NCI-H2227 (cell line): Measurements from ENCODE around the gene ST6GALNAC2.
"Not testable (repeated sequence)": the region's sequence is repeated elsewhere in the genome, so short reads cannot be mapped to it uniquely, and the experiment has no call there.

ENCODE experiments used
- DNase-seq: peaks from one replicate; lab custom pipeline; 2025; ENCODE audit not compliant: unreplicated experiment; lab: John Stamatoyannopoulos, UW

ST6GALNAC2 gene

DNA sequence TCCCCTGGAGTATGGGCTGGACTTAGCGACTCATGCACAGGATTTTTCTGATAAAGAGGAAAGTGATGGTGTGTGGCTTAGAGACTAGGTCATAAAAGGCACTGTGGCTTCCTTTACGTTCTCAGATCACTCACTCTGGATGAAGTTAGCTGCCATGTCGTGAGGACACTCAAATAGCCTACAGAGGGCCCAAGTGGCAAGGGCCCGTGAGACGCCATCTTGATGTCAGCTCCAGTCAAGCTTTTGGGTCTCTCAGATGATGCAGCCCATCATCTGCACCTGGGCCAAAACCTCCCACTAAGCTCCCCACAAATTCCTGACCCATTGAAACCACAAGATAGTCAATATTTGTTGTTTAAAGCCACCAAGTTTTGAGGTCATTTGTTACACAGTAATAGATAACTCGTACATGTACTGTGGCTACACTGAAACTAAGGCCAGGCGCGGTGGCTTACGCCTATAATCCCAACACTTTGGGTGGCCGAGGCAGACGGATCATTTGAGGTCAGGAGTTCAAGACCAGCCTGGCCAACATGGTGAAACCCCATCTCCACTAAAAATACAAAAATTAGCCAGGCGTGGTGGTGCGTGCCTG, 14.7 kb downstream of the ST6GALNAC2 start:
- DNase-seq: no peak

DNA sequence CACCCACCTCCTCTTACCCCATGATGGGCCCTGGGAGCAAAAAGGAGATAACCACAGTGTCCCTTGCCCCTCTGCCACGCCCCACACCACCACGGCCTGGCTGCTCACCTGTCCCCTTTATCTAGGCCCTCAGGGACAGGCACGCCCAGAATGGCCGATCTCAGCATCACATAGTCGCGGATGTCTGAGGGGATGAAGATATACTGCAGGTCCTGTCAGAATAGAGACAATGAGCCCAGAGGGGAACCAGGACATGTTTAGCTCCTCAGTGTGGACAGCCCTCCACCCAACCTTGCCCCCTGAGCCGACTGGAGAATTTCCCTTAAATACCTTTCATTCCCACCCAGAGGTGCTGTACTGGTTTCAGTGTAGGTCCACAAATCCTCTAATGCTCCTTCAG, 15.2 kb downstream of the ST6GALNAC2 start:
- DNase-seq: no peak

DNA sequence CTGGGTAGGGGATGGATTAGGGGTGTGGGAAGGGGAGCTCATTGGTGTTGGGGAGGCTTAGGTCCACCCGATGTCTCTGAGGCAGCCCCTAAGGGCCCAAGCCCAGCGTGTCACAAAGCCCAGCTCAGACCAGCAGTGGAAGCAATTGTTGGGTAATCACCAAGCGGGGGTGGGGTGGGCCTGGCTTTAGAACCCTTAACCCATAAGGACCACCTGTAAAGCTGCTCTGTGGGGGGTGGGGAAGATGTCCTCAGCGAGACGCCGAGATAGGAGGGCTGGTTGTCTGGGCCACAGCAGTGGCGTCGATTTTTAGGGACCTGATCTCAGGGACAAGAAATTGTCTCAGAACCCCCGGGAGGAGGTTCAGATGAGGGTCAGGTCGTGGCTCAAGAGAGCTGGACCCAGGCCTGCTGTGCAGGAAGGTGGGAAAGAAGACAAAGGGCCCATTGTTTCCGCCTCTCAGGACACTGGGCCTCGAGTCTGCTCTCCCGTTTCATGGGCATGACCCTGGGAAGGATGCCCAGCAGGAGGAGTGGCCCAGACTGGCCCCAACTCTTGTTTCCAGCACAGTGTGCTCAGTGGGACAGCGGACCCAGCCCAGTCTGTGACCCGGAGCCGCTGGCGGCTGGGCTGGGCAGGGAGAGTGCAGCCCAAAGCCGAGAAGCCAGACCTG, 15.9 kb downstream of the ST6GALNAC2 start:
- no peak for DNase-seq

DNA sequence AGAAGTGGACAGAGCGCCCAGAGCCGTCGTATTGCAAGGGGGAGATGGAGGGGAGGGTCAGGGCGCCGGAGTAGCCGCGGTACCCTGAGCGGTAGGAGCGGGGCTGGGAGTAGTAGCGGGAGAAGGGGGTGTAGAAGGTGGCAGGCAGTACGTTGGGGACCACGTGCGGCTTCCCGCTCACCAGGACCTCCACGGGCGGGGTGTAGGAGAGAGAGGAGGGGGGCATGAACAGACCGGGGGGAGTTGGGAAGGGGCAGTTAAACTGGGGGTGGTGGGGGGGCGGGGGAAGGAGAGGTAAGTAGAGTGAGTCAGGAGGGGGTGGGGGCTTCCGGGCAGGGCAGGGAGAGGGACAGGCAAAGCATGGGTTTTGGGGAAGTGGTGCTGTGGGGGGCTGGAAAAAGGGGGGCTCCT, 16.8 kb downstream of the ST6GALNAC2 start:
- no peak for DNase-seq

DNA sequence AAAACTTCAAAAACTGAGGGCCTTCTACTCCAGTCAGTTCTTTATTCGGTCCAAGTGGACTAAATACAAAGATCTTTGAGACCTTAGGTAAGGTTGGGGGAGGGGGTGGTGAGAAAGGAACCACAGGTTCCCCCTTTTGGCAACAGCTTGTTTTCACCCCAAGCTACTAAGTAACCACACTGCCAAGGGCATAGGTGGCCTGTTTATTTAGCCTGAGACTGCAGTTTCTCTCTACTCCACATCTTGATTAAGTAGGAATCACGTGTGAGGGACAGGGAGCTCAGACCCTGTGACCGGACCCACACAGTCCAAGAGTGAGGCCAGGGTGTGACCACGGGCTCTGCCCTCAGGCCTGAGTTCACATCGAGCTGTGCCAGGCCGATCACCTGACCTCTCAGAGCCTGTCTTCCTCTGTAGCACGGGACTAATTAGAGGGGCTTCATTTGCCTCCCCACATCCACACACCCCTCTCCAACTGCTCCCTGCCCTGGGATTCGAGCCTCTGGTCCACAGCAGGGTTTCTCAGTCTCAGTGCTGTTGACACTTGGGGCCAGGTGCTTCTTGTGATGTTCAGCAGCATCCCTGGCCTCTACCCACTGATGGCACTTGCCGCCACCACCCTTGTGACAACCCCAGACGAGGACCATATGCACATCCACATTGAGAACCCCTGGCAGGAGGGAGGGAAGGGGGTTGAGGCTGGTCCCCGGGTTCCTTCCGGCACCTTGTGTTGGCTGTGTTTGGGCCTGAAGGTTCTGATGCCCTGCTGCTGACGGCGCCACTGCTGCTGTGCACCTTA, 17.8 kb downstream of the ST6GALNAC2 start:
- no peak for DNase-seq

DNA sequence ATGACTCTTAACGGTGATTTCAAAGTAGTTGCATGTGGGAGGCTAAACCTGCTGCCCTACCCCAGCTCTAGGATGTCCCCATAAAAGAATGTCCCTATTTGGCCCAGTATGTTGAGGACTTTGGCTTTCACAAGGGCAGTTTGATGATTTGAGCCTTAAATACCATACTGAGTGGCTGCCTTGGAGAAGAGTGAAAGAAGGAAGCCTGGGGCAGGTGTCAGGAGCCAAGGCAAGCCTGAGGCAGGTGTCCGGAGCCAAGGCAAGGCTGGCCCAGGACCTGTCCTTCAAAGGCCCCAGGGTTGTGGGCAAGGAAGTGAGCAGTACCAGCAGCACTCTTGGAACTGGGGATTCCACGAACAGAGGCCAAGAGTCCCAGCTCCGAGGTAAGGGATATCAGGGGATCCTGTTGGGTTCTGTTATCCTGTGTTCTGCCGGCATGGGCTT, 18.6 kb downstream of the ST6GALNAC2 start:
- DNase-seq: no peak

DNA sequence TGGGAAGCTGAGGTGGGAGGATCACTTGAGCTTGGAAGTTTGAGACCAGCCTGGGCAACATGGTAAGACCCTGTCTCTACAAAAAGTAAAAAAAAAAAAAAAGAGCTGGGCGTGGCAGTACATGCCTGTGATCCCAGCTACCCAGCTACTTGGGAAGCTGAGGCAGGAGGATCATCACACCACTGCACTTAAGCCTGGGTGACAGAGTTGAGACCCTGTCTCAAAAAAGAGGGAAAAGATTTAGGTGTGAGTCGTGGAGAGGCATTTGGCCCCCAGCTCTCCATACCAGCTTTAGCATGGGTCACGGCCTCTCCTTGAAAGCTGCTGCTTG, 19.1 kb downstream of the ST6GALNAC2 start:
- no peak for DNase-seq

DNA sequence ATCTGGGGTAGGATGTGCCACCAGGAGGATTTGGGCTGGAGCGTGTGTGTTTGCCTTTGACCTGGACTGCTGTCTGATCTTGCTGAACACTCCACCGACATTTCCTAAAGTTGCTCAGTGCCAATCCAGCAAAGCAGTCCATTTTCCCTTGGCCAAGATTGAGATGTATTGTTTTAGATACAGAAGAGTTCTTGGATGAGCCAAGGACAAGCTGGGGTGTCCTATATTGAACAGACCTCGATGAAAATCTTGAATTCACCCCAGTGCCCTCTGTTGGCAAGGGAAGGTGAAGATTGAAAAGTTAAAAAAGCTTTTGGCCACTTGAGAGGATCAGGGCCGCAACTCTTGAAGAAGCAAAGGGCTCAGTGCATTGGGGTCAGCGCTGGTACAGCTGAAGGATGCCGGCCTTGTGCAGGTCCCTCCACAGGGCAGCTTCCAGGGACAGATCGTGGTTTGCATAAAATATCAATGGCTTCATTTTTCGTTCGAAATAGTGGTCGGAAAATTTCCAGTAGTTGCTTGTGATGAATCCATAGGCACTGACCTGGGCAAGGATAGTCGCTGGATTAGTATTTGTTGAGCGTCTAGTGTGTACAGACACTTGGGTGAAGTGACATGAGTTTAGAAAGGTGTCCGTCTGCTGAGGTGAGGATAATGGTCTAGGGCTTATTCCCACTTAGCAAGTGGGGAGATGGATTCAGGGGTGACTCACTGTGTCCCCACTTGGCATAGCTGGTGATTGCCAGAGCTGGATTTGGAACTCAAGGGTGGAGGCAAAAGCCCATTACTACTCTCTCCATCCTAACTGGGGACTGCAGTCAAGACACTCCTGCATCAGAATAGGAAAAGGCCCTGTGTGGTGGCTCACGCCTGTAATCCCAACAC, 19.7 kb downstream of the ST6GALNAC2 start:
- DNase-seq: no peak

DNA sequence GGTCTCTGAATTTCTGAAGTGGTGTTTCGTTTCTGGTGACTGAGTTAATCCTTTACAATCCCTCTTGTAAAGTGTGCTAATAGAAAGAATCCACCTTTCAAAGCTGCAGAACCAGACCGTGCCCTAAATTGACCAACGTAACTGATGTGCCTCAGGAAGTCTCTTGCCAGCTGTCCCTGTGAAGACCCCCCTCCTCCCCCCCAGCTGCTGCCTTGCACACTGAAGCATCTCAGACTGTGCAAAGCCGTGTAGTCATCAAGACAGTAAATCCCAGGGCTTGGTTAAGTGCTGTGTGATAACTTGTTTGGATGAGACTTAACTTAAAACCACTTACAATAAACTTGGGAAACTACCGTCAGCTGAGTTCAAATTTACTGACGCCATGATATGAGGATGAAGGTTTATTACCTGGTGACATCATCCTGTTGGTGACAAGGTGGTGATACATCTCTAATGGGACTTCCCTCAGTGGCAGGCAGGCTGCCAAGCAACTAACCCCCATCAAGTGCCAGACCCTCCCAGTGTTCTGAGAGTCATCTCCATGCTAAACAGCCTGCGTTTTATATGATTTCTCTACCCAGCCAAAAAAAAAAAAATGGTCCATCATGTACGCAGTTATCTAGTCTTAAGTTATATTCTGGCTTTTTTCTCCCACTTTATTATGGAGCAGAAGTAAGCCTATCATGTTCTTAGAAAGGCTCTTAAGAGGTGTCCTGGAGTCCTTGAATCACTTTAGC, 20.5 kb downstream of the ST6GALNAC2 start:
- DNase-seq: not testable (repeated sequence)

DNA sequence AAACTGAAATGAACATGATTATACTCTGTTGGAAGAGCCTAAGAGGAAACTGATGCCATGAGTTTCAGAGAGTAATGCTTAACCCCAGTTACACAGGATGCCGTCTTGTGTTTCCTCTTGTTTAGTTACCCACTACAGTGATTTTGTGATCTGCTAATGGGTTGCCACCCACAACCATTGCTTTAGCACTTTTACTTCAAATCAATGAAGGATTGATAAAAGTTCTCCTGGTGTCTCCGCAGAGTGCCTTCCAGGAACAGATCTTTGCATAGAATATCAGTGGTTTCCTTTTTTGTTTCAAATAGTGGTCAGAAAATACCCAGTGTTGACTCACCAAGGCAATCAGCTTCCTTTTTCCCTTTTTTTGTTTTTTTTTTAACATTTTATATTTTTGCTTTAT, 22.3 kb downstream of the ST6GALNAC2 start:
- not testable (repeated sequence) for DNase-seq

DNA sequence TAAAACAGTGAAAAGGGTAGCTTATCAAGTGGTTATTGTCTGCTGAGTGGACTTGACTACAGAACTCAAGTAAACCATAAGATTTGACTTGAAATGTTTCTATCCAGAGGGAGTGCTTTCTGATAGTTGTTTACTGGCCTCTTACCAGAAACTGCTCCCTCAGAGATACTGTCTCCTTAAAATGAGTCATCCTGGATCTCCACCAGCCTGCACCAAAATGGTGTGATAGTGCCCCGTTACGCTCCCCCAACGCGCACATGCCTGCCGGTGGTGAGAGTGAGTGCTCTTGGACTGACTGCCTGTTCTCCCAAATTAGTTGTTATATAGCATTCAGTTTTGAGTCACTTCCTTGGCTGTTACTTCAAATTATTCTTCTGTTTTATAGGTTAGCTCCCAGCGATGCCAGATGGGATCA, 22.9 kb downstream of the ST6GALNAC2 start:
- DNase-seq: no peak

DNA sequence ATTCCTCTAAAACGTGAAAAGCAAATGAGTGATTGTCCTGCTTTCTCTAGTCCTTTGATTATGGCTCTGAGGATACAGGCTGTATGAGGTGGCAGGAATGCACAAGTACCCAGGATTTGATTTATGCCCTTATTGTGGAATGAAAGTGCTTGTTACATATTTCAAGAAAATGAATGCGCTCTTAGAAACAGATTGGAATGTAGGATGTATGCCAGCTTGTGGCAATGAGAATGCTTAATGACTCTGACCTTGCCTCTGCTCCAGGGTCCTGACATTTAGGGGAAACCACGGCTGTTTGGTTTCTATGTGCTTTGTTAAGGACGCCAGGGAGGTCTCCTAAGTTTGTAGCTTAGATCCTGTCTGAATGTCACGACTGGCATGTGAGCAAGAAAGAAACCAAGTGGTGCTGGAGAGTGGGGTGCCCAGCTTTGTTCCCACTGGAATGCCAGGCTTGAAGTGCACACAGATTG, 23.8 kb downstream of the ST6GALNAC2 start:
- DNase-seq: no peak

DNA sequence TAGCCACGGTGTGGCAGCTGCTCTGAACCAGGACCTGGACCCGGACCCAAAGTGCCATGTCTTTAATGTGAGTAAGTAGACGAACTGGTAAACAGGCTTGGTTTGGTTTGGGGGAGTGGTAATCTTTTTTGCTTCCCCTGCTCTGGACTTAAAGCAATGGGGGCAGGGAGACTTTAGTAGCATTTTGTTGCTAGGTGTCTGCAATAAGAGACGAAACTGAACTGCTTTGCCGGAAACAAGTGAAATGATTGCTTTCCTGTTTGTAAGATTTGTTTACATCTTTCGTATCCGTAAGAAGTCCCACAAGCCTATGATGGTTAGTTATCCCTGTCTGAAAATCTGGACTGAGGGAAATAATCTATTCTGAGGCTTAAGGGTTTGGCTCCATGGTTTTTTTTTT, 24.3 kb downstream of the ST6GALNAC2 start:
- no peak for DNase-seq

DNA sequence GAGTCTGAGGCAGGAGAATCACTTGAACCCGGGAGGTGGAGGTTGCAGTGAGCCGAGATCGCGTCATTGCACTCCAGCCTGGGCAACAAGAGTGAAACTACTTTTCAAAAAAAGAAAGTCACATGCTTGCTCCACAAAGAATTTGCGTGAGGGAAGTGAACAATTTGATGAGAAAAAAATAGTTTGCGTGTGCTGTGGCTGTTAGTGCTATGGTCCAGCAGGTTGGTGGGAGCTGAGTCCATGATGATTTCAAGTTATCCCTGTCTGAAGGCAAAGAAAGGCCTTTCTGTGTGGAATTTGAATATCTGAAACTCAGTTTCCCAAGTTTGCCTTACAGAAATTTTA, 24.8 kb downstream of the ST6GALNAC2 start:
- no peak for DNase-seq

DNA sequence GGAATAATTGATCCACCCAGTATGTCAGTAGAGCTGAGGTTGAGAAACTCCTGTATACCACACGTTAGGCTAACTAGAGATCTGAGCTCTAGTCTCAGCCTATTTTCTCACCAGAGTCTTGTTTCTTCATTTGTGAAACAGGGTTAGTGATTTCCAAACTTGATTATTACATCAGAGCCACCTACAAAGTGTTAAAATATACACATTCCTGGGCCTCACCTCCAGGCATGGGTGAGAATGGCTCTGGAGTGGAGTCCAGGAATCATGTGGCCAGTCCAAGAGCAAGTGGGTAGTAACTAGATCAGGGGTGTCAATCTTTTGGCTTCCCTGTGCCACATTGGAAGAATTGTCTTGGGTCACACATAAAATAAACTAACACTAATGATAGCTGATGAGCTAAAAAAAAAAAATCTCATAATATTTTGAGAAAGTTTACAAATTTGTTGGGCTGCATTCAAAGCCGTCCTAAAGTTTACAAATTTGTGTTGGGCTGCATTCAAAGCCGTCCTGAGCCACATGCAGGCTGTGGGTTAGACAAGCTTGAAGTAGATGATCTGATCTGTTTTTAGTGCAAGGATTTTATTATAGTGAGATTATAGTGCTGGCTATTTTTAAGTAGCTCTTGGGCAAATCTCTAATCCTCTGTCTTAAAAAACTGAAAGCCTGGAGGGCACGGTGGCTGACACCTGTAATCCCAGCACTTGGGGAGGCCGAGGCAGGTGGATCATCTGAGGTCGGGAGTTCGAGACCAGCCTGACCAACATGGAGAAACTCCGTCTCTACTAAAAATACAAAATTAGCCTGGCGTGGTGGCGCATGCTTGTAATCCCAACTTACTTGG, 25.4 kb downstream of the ST6GALNAC2 start:
- DNase-seq: no peak

DNA sequence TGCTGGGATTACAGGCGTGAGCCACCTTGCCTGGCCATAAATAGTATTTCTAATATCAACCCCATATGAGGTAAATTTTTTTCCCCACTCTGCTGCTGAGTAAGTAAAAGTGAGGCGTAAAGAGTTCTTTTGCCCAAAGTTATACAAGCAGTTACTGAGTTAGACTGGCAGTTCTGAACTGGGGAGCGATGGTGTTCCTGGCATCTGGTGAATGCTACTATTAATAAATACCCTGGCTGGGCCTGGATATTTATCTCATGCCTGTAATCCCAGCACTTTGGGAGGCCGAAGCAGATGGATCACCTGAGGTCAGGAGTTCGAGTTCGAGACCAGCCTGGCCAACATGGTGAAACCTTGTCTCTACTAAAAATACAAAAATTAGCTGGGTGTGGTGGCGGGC, 26.2 kb downstream of the ST6GALNAC2 start:
- DNase-seq: not testable (repeated sequence)

DNA sequence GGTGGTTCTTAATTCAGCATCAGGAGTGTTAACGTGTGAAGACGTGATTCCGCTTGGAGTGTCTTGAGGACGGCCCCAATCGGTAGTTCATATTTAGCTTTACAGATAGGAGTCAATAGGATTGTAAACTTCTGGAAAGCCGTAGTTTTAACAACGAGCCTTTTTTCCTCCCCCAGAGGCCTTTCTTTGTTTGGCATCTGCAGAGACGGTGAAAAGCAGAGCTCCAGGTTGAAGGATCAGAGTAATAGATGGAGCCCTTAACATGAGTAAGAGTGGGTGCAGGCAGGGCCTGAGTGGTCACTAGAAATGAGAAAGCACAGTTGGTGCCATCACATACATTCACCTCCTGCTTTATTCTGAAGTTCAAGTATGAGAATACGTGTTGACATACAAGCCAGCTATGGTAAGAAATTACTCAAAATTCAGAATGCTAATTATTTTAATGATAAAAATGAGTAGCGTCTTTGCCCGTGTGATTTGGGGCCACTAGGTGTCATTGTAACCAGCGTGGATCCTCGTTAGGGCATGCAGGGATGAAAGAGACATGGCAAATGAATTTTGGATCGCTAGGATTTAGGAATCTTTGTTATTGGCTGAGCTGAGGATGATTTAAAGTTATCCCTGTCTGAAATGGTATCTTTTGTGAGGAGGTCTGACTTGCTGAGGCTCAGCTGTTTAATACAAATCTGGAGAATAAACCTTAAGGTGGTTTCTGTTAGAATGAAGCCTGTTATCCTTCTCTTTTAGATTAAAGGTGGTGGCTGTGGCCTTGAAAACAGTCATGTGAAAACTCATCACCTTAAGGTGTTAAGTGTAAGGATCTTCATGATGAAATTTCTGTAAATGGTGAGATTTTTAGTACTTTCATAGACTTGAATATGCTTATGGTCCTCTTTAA, 27.2 kb downstream of the ST6GALNAC2 start:
- DNase-seq: no peak

DNA sequence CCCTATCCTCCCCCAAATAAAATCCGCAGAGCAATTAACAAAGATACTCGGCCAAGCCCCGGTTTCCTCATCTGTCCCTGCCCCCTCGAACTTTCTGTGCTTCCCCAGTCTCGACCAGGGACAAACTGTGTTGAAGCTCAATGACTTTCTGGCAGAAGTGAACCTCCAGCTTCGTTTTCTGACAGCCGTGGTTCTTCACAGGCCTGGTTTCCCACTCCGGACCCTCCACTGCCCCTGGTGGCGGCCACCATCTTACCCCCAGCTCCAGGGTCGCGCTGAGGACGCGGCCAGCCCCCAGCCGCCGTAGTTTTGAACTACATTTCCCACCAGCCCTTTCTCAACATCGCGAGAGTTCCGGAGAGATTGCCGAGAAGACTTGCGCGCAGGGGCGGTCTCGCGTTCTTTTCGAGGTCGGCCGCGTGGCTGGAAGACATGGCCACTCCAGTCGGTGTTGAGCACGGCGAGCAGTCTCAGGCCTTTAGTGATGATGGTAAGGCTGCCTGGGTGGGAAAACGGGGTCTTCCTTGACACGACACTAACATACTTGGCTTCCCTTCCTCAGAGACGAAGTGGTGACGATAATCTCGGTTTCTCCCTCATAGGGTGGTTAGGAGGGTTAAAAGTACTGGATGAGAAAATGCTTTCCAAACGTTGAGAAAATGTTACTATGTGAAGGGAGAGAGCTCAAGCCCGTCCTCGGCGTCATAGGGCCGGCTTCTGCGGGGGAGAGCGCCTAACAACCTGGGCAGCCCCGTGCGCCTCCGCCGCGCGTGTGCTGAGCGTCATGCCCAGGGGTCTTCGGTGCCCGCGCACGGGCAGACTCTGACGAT, 28.1 kb downstream of the ST6GALNAC2 start:
- peak; percentile 99 for DNase-seq
